T-cell (primary cell): ENCODE results near the gene EPS8L2. TPM values are rescaled to one million over a fixed set of nuclear protein-coding genes. Genes with fewer than 3 reads are reported as not detected.

Experiments used
- ATAC-seq, 4 experiments: fragments of 200-7000 bp in 3 of 4; fragments of 150-1000 bp in 1 of 4; cut with Tn5 transposase; replicated peaks in 1 of 4; 1 replicate in 3 of 4; 2 replicates in 1 of 4; pipeline ENCODE4 v1.10.0; 2021; ENCODE audit warnings: moderate library complexity in 3 of 4, mild to moderate bottlenecking in 2 of 4, moderate number of reproducible peaks in 1 of 4
- CTCF ChIA-PET, 2 donors: fragments of 300-600 bp; sonication (Branson Sonifier 250); formaldehyde crosslinking; loops; one replicate each; lab custom pipeline; 2022; ENCODE audit warnings: antibody characterized with exemption in 2 of 2; lab: Charles Lee
- POLR2A ChIA-PET, 2 donors: fragments of 300-600 bp; sonication (Branson Sonifier 250); formaldehyde crosslinking; loops; one replicate each; lab custom pipeline; 2022; ENCODE audit warnings: antibody characterized with exemption in 2 of 2; lab: Charles Lee
- DNase-seq, 35 experiments: peaks; one replicate each; pipeline versions ENCODE4 v3.0.0 to v3.0.0-alpha.2; 2013 to 2023
- H3K27ac ChIP-seq: one replicate; pipeline ENCODE4 v1.5.1; 2013; ENCODE audit warnings: low read length
- H3K27me3 ChIP-seq, 2 experiments: replicated peaks in 1 of 2; 1 replicate in 1 of 2; 2 replicates in 1 of 2; pipeline versions ENCODE4 v1.6.1 to v1.7.0; 2013; ENCODE audit warnings: low read length in 1 of 2, mixed read lengths in 1 of 2; ENCODE audit not compliant: control insufficient read depth in 2 of 2, insufficient read depth in 2 of 2; ENCODE audit errors: extremely low read depth in 1 of 2
- H3K36me3 ChIP-seq, 2 donors: 1 replicate in 1 of 2; 2 replicates in 1 of 2; pipeline versions ENCODE4 v1.6.1 to v1.7.0; 2013; ENCODE audit warnings: low read length in 1 of 2; ENCODE audit not compliant: control insufficient read depth in 2 of 2, insufficient read depth in 1 of 2; ENCODE audit errors: extremely low read depth in 1 of 2
- H3K4me1 ChIP-seq, 2 experiments: 1 replicate in 1 of 2; 2 replicates in 1 of 2; pipeline versions ENCODE4 v1.6.1 to v1.7.0; 2013; ENCODE audit warnings: low read length in 2 of 2, mixed read lengths in 1 of 2; ENCODE audit not compliant: insufficient read depth in 2 of 2, control insufficient read depth in 1 of 2; ENCODE audit errors: extremely low read depth in 1 of 2
- H3K4me3 ChIP-seq, 2 donors: 1 replicate in 1 of 2; 2 replicates in 1 of 2; pipeline versions ENCODE4 v1.5.1 to v1.7.0; 2013; ENCODE audit warnings: mild to moderate bottlenecking in 2 of 2, low read length in 1 of 2, moderate library complexity in 1 of 2; ENCODE audit not compliant: control insufficient read depth in 1 of 2; ENCODE audit errors: extremely low read depth in 1 of 2
- H3K9me3 ChIP-seq: 2 replicates; pipeline ENCODE4 v1.7.0; 2013
- H3K27ac Mint-ChIP-seq, 2 donors: one replicate each; pipeline ENCODE4 v1.8.0; 2020 to 2021; ENCODE audit warnings: mild to moderate bottlenecking in 2 of 2, mixed read lengths in 2 of 2
- H3K27me3 Mint-ChIP-seq, 2 donors: one replicate each; pipeline ENCODE4 v1.8.0; 2021 to 2022; ENCODE audit warnings: mixed read lengths in 2 of 2
- H3K36me3 Mint-ChIP-seq: one replicate; pipeline ENCODE4 v1.8.0; 2021; ENCODE audit warnings: mixed read lengths
- H3K4me1 Mint-ChIP-seq, 3 donors: one replicate each; pipeline ENCODE4 v1.8.0; 2020 to 2022; ENCODE audit warnings: mixed read lengths in 3 of 3, mild to moderate bottlenecking in 1 of 3
- H3K4me3 Mint-ChIP-seq, 3 donors: one replicate each; pipeline ENCODE4 v1.8.0; 2020 to 2022; ENCODE audit warnings: mild to moderate bottlenecking in 3 of 3, mixed read lengths in 3 of 3, moderate library complexity in 3 of 3
- H3K9me3 Mint-ChIP-seq, 3 donors: one replicate each; pipeline ENCODE4 v1.8.0; 2020 to 2022; ENCODE audit warnings: mixed read lengths in 3 of 3
- WGBS: methylation state at CpG from one replicate; pipeline ENCODE4 v1.1.5; 2013; ENCODE audit warnings: missing lambda C conversion rate; ENCODE audit not compliant: insufficient coverage; 5-methylcytosine and 5-hydroxymethylcytosine counted together
- total RNA-seq, 35 experiments: library from RNA in 6 of 35; stranded (reverse) in 6 of 35; fragments of 120-200 nt in 1 of 35; gene quantifications; one replicate each; pipeline versions ENCODE4 v1.2.1 to v1.2.4 and lab custom pipeline; 2013 to 2026

The EPS8L2 gene
- total RNA-seq (10 to 100 TPM in 4 of 5 donors, 1 to 10 TPM in 1; 7.5 to 18.5 (median 14.6) TPM), total RNA-seq (lab: John Stamatoyannopoulos, UW) (1.1 to 8.9 (median 6.3) reads per million in 29 experiments)
- 6.5 TPM for total RNA-seq (2013)

- Mint-ChIP-seq H3K27me3 (peaks cover 12 to 20% of the 10 kb centered on the region in 2 donors), H3K36me3 (peaks cover 1% of the 10 kb centered on the region), H3K4me3 (peak within 1 kb of the TSS in 2 of 3 donors; percentile 44 to 61), H3K4me1 (peaks cover 0 to 9% (median 4%) of the 10 kb centered on the region in 3 donors), H3K9me3 (no peaks in the 10 kb centered on the region), H3K27ac (no peak within 1 kb of the TSS)
- Histone ChIP-seq H3K9me3 (no peaks in the 10 kb centered on the region), H3K27me3 (peaks cover 2 to 51% of the 10 kb centered on the region in 2 experiments), H3K4me1 (peaks cover 0 to 30% of the 10 kb centered on the region in 2 experiments), H3K4me3 (peak within 1 kb of the TSS in 1 of 2 donors; percentile 15), H3K36me3 (peaks cover 4 to 11% of the 10 kb centered on the region in 2 donors), H3K27ac (no peak within 1 kb of the TSS)
- DNase-seq: no peak
- WGBS: 7% methylated on average over 82 of the region's 90 CpGs
- ChIA-PET CTCF (no interaction called here), POLR2A (interaction anchor here in 1 of 2 donors (0.6 kb wide), 1 partner anchor 9 kb away, joined by 3 read pairs; no protein-coding TSS in a partner anchor)
- peak; percentile 45 to 58 (median 51) for ATAC-seq
Observed at GRCh38 chr11:705646-706438, at the start of gene EPS8L2. Gene EPS8L2, plus strand, starts transcription at chr11:706231. Its CDS starts 3,177 bp downstream, at chr11:709408.

GRCh38 chr11:656426-656825 lies 49.6 kb upstream of the EPS8L2 start:
- Histone ChIP-seq H3K27ac (no peak overlapping the region), H3K27me3 (no peaks in the 10 kb centered on the region), H3K36me3 (peaks cover 18 to 34% of the 10 kb centered on the region in 2 donors), H3K4me3 (no peak overlapping the region), H3K9me3 (no peaks in the 10 kb centered on the region), H3K4me1 (no peaks in the 10 kb centered on the region)
- Mint-ChIP-seq H3K27ac (no peak overlapping the region), H3K27me3 (no peaks in the 10 kb centered on the region), H3K4me1 (no peaks in the 10 kb centered on the region), H3K4me3 (no peak overlapping the region), H3K9me3 (no peaks in the 10 kb centered on the region), H3K36me3 (peaks cover 9% of the 10 kb centered on the region)
- ChIA-PET POLR2A (interaction anchor here in 1 of 2 donors (0.7 kb wide), 2 partner anchors 29 to 428 kb away, joined by 6 read pairs; no protein-coding TSS in a partner anchor), CTCF (interaction anchor here in 1 of 2 donors (0.7 kb wide), 1 partner anchor 27 kb away, joined by 5 read pairs; no protein-coding TSS in a partner anchor)
- WGBS: 96% methylated on average over 10 of the region's 14 CpGs
- DNase-seq (no peak), ATAC-seq (no peak)

- Mint-ChIP-seq H3K9me3 (no peaks in the 10 kb centered on the region), H3K27ac (no peak overlapping the region), H3K27me3 (no peaks in the 10 kb centered on the region), H3K4me3 (no peak overlapping the region), H3K36me3 (peaks cover 9% of the 10 kb centered on the region), H3K4me1 (no peaks in the 10 kb centered on the region)
- ChIA-PET CTCF (no interaction called here), POLR2A (interaction anchor here in 1 of 2 donors (0.7 kb wide), 1 partner anchor 429 kb away, joined by 6 read pairs; no protein-coding TSS in a partner anchor)
- ATAC-seq (no peak), DNase-seq (no peak)
- Histone ChIP-seq H3K27ac (no peak overlapping the region), H3K36me3 (peaks cover 18 to 37% of the 10 kb centered on the region in 2 donors), H3K27me3 (no peaks in the 10 kb centered on the region), H3K4me3 (no peak overlapping the region), H3K9me3 (no peaks in the 10 kb centered on the region), H3K4me1 (no peaks in the 10 kb centered on the region)
- 96% methylated on average over 4 of the region's 7 CpGs for WGBS
Observed at GRCh38 chr11:656866-657265, 49.2 kb upstream of the EPS8L2 start.

GRCh38 chr11:657691-658126 lies 48.3 kb upstream of the EPS8L2 start:
- peaks cover 0 to 4% (median 0%) of the 10 kb centered on the region in 3 donors for H3K4me1 Mint-ChIP-seq
- H3K27me3 Mint-ChIP-seq: no peaks in the 10 kb centered on the region
- no peak overlapping the region for H3K27ac Mint-ChIP-seq
- peaks cover 13% of the 10 kb centered on the region for H3K36me3 Mint-ChIP-seq
- H3K36me3 ChIP-seq: peaks cover 18 to 39% of the 10 kb centered on the region in 2 donors
- CTCF ChIA-PET: no interaction called here
- no peak overlapping the region for H3K4me3 ChIP-seq
- ATAC-seq (no peak), DNase-seq (no peak)
- 99% methylated on average over 7 of the region's 14 CpGs for WGBS
- H3K27ac ChIP-seq: no peak overlapping the region
- no peak overlapping the region for H3K4me3 Mint-ChIP-seq
- no peaks in the 10 kb centered on the region for H3K9me3 ChIP-seq
- no peaks in the 10 kb centered on the region for H3K27me3 ChIP-seq
- POLR2A ChIA-PET: no interaction called here
- H3K9me3 Mint-ChIP-seq: no peaks in the 10 kb centered on the region
- no peaks in the 10 kb centered on the region for H3K4me1 ChIP-seq

- no peak for ATAC-seq
- Histone ChIP-seq H3K36me3 (peaks cover 16 to 42% of the 10 kb centered on the region in 2 donors), H3K4me3 (no peak overlapping the region), H3K4me1 (no peaks in the 10 kb centered on the region), H3K27me3 (no peaks in the 10 kb centered on the region), H3K27ac (no peak overlapping the region), H3K9me3 (no peaks in the 10 kb centered on the region)
- no peak for DNase-seq
- 98% methylated on average over 16 of the region's 16 CpGs for WGBS
- CTCF ChIA-PET: no interaction called here
- peaks cover 0 to 7% (median 0%) of the 10 kb centered on the region in 3 donors for H3K4me1 Mint-ChIP-seq
- no peaks in the 10 kb centered on the region for H3K9me3 Mint-ChIP-seq
- H3K36me3 Mint-ChIP-seq: peaks cover 13% of the 10 kb centered on the region
- no peaks in the 10 kb centered on the region for H3K27me3 Mint-ChIP-seq
- H3K27ac Mint-ChIP-seq: no peak overlapping the region
- H3K4me3 Mint-ChIP-seq: no peak overlapping the region
- POLR2A ChIA-PET: no interaction called here
Observed at GRCh38 chr11:659532-660085, 46.4 kb upstream of the EPS8L2 start.

- Histone ChIP-seq H3K27ac (no peak overlapping the region), H3K27me3 (no peaks in the 10 kb centered on the region), H3K4me3 (no peak overlapping the region), H3K9me3 (no peaks in the 10 kb centered on the region), H3K4me1 (no peaks in the 10 kb centered on the region), H3K36me3 (peaks cover 16 to 39% of the 10 kb centered on the region in 2 donors)
- DNase-seq (no peak), ATAC-seq (no peak)
- Mint-ChIP-seq H3K36me3 (peaks cover 13% of the 10 kb centered on the region), H3K27ac (no peak overlapping the region), H3K9me3 (no peaks in the 10 kb centered on the region), H3K4me1 (peaks cover 0 to 7% (median 0%) of the 10 kb centered on the region in 3 donors), H3K27me3 (no peaks in the 10 kb centered on the region), H3K4me3 (no peak overlapping the region)
- 95% methylated on average over 11 of the region's 19 CpGs for WGBS
- POLR2A ChIA-PET: interaction anchor here (0.5 to 0.6 kb wide), 2 partner anchors 9 to 63 kb away, joined by 4 to 5 read pairs; no protein-coding TSS in a partner anchor
- CTCF ChIA-PET: interaction anchor here in 1 of 2 donors (0.6 kb wide), 1 partner anchor 71 kb away, joined by 5 read pairs; no protein-coding TSS in a partner anchor
Observed at GRCh38 chr11:660281-660680, 45.8 kb upstream of the EPS8L2 start.
